HepG2 (cell line): ENCODE measurements around the gene EEIG1. TPM values are rescaled to one million over a fixed set of nuclear protein-coding genes. Genes with fewer than 3 reads are reported as not detected.
A peak's percentile ranks its signal among the peaks of the same experiment; 100 is the strongest.

Experiments
- CBFB ChIP-seq: sonication (generic); formaldehyde crosslinking; IDR thresholded peaks from 2 replicates; pipeline ENCODE4 v1.4.0; 2020; ENCODE audit warnings: missing genetic modification reagents
- FOXA3 ChIP-seq: IDR thresholded peaks from 2 replicates; pipeline ENCODE4 v1.6.1; 2016; ENCODE audit warnings: missing genetic modification reagents, missing compliant biosample characterization
- HNRNPL ChIP-seq: fragments of 200-400 bp; formaldehyde crosslinking; IDR thresholded peaks from 2 replicates; pipeline ENCODE4 v1.6.1; 2017; ENCODE audit warnings: mild to moderate bottlenecking, low read depth, low read length
- ISL2 ChIP-seq: sonication (generic); formaldehyde crosslinking; IDR thresholded peaks from 2 replicates; pipeline ENCODE4 v1.5.0; 2020; ENCODE audit warnings: missing genetic modification reagents
- KDM2A ChIP-seq: sonication (generic); formaldehyde crosslinking; IDR thresholded peaks from 2 replicates; pipeline ENCODE4 v1.4.0; 2020; ENCODE audit warnings: low read depth, missing genetic modification reagents, borderline replicate concordance
- MXI1 ChIP-seq: IDR thresholded peaks from 3 replicates; pipeline ENCODE4 v1.6.1; 2012; ENCODE audit warnings: low read depth, low read length, inconsistent platforms, borderline replicate concordance
- SAP130 ChIP-seq: IDR thresholded peaks from 2 replicates; pipeline ENCODE4 v1.6.1; 2016; ENCODE audit warnings: low read depth
- SMC3 ChIP-seq: IDR thresholded peaks from 2 replicates; pipeline ENCODE4 v1.6.1; 2011; ENCODE audit warnings: low read length, improper control_type of control experiment
- SNAI1 ChIP-seq: sonication (generic); formaldehyde crosslinking; IDR thresholded peaks from 2 replicates; pipeline ENCODE4 v1.5.0; 2020; ENCODE audit warnings: mild to moderate bottlenecking, missing genetic modification reagents, borderline replicate concordance
- SP1 ChIP-seq, 2 experiments: fragments of 450-650 bp in 1 of 2; sonication (generic) in 1 of 2; formaldehyde crosslinking in 1 of 2; IDR thresholded peaks; 2 replicates each; pipeline versions ENCODE4 v1.4.0 to v1.6.1; 2016 to 2020; ENCODE audit warnings: missing genetic modification reagents in 1 of 2
- STAG1 ChIP-seq: sonication (generic); formaldehyde crosslinking; IDR thresholded peaks from 2 replicates; pipeline ENCODE4 v1.4.0; 2020; ENCODE audit warnings: missing genetic modification reagents
- STAT5B ChIP-seq: sonication (generic); formaldehyde crosslinking; IDR thresholded peaks from 2 replicates; pipeline ENCODE4 v1.4.0; 2020; ENCODE audit warnings: missing genetic modification reagents
- THAP11 ChIP-seq: IDR thresholded peaks from 2 replicates; pipeline ENCODE4 v1.6.1; 2016; ENCODE audit warnings: missing biosample characterization, missing genetic modification reagents
- XRCC5 ChIP-seq: fragments of 200-400 bp; formaldehyde crosslinking; optimal IDR thresholded peaks from 2 replicates; pipeline ENCODE3; 2017; ENCODE audit warnings: mild to moderate bottlenecking, low read length
- ZC3H13 ChIP-seq: sonication (generic); formaldehyde crosslinking; IDR thresholded peaks from 2 replicates; pipeline ENCODE4 v1.8.1; 2023; ENCODE audit warnings: mild to moderate bottlenecking, missing genetic modification reagents, moderate library complexity
- ZNF24 ChIP-seq: fragments of 450-650 bp; IDR thresholded peaks from 2 replicates; pipeline ENCODE4 v1.6.1; 2017; ENCODE audit warnings: antibody characterized with exemption, mild to moderate bottlenecking
- ZNF567 ChIP-seq: sonication (generic); formaldehyde crosslinking; IDR thresholded peaks from 2 replicates; pipeline ENCODE4 v1.8.1; 2023; ENCODE audit warnings: mild to moderate bottlenecking, missing genetic modification reagents, borderline replicate concordance
- ZNF891 ChIP-seq: sonication (generic); formaldehyde crosslinking; IDR thresholded peaks from 2 replicates; pipeline ENCODE4 v1.5.0; 2020; ENCODE audit warnings: mild to moderate bottlenecking, missing genetic modification reagents
- polyA plus RNA-seq, 8 experiments: library from polyadenylated mRNA; depleted of rRNA in 3 of 8; stranded (reverse) in 7 of 8; unstranded in 1 of 8; fragments of >200 nt; fragmentation: Illumina TruSeq in 4 of 8; extraction: Trizol in 4 of 8; gene quantifications; 2 replicates each; pipeline versions ENCODE4 v1.2.1 to v1.2.3, GENCODE V29; 2011 to 2016; ENCODE audit warnings: low read depth in 4 of 8, missing spikeins in 1 of 8, mixed read lengths in 1 of 8; ENCODE audit not compliant: insufficient read depth in 1 of 8
- total RNA-seq, 5 experiments: library from RNA; depleted of rRNA; stranded (reverse); fragments of >200 nt; fragmentation: Illumina TruSeq; extraction: Trizol; gene quantifications; 2 replicates each; pipeline ENCODE4 v1.2.3, GENCODE V29; 2016; ENCODE audit warnings: low read depth in 1 of 5
- TF ChIP-seq, protein P1 (sequence below): sonication (generic); formaldehyde crosslinking; IDR thresholded peaks from 2 replicates; pipeline ENCODE4 v1.5.0; 2020; ENCODE audit warnings: mild to moderate bottlenecking, missing genetic modification reagents
- TF ChIP-seq, protein P2 (sequence below): IDR thresholded peaks from 2 replicates; pipeline ENCODE4 v1.6.1; 2012; ENCODE audit warnings: low read length, improper control_type of control experiment
- TF ChIP-seq, protein P3 (sequence below): sonication (generic); formaldehyde crosslinking; IDR thresholded peaks from 2 replicates; pipeline ENCODE4 v1.4.0; 2020; ENCODE audit warnings: missing genetic modification reagents
- TF ChIP-seq, protein P4 (sequence below): sonication (generic); formaldehyde crosslinking; IDR thresholded peaks from 2 replicates; pipeline ENCODE4 v1.5.0; 2020; ENCODE audit warnings: mild to moderate bottlenecking, missing genetic modification reagents

Gene EEIG1
- total and polyA plus RNA-seq, 2 of the 13 experiments (the other 11 are each of a cell fraction or from before 2014, with no cell fraction given): 16.6 to 25.2 TPM

DNA sequence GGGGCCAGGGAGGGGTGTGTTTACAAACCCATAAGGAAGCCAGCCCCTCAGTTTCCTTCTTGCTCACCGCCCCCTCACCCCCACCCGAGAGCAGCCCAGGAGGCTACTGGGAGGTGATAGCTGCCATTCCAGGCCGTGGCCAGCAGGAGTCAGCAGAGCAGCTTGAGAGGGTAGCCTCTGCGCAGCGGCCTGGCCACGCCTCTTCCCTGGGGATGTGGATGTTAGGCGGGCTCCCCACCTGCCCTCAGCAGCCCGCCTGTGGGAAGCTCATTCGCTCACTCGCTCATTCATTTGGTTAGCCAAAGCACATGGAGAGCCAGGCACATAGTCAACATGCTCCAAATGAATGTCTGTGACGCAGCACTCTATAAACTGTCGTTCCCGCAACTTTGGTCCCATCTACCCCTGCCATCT lies 37.1 kb downstream of the EEIG1 start (continued):
- TF ChIP-seq, protein P1, sequence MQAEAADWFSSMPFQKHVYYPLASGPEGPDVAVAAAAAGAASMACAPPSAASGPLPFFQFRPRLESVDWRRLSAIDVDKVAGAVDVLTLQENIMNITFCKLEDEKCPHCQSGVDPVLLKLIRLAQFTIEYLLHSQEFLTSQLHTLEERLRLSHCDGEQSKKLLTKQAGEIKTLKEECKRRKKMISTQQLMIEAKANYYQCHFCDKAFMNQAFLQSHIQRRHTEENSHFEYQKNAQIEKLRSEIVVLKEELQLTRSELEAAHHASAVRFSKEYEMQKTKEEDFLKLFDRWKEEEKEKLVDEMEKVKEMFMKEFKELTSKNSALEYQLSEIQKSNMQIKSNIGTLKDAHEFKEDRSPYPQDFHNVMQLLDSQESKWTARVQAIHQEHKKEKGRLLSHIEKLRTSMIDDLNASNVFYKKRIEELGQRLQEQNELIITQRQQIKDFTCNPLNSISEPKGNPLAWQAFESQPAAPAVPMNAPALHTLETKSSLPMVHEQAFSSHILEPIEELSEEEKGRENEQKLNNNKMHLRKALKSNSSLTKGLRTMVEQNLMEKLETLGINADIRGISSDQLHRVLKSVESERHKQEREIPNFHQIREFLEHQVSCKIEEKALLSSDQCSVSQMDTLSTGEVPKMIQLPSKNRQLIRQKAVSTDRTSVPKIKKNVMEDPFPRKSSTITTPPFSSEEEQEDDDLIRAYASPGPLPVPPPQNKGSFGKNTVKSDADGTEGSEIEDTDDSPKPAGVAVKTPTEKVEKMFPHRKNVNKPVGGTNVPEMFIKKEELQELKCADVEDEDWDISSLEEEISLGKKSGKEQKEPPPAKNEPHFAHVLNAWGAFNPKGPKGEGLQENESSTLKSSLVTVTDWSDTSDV (CRISPR knock-in tag): no peak
- TF ChIP-seq, protein P2, sequence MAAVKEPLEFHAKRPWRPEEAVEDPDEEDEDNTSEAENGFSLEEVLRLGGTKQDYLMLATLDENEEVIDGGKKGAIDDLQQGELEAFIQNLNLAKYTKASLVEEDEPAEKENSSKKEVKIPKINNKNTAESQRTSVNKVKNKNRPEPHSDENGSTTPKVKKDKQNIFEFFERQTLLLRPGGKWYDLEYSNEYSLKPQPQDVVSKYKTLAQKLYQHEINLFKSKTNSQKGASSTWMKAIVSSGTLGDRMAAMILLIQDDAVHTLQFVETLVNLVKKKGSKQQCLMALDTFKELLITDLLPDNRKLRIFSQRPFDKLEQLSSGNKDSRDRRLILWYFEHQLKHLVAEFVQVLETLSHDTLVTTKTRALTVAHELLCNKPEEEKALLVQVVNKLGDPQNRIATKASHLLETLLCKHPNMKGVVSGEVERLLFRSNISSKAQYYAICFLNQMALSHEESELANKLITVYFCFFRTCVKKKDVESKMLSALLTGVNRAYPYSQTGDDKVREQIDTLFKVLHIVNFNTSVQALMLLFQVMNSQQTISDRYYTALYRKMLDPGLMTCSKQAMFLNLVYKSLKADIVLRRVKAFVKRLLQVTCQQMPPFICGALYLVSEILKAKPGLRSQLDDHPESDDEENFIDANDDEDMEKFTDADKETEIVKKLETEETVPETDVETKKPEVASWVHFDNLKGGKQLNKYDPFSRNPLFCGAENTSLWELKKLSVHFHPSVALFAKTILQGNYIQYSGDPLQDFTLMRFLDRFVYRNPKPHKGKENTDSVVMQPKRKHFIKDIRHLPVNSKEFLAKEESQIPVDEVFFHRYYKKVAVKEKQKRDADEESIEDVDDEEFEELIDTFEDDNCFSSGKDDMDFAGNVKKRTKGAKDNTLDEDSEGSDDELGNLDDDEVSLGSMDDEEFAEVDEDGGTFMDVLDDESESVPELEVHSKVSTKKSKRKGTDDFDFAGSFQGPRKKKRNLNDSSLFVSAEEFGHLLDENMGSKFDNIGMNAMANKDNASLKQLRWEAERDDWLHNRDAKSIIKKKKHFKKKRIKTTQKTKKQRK: no peak
- TF ChIP-seq ZNF24 (no peak), ZNF567 (CRISPR knock-in tag) (no peak), STAG1 (CRISPR knock-in tag) (peak; percentile 89), FOXA3 (CRISPR knock-in tag) (no peak), MXI1 (peak; percentile 30; the same call in 1 of the 3 replicates), ISL2 (no peak), XRCC5 (peak; percentile 87), SP1 (IDR thresholded peaks at IDR 0.05) (no peak), SP1 (CRISPR knock-in tag; IDR thresholded peaks at IDR 0.05) (peak; percentile 63; the same call in 1 of the 2 replicates), CBFB (CRISPR knock-in tag) (peak; percentile 49; the same call in 1 of the 2 replicates), THAP11 (CRISPR knock-in tag) (no peak), ZC3H13 (no peak), SAP130 (CRISPR knock-in tag) (peak; percentile 44; the same call in 1 of the 2 replicates), HNRNPL (0 out of 2 replicates have a peak, but pooled peaks have one; percentile 38), SMC3 (peak; percentile 47; the same call in 1 of the 2 replicates), STAT5B (CRISPR knock-in tag) (no peak), KDM2A (CRISPR knock-in tag) (peak; percentile 45; the same call in 1 of the 2 replicates), SNAI1 (no peak), ZNF891 (CRISPR knock-in tag) (no peak)
- TF ChIP-seq, protein P3, sequence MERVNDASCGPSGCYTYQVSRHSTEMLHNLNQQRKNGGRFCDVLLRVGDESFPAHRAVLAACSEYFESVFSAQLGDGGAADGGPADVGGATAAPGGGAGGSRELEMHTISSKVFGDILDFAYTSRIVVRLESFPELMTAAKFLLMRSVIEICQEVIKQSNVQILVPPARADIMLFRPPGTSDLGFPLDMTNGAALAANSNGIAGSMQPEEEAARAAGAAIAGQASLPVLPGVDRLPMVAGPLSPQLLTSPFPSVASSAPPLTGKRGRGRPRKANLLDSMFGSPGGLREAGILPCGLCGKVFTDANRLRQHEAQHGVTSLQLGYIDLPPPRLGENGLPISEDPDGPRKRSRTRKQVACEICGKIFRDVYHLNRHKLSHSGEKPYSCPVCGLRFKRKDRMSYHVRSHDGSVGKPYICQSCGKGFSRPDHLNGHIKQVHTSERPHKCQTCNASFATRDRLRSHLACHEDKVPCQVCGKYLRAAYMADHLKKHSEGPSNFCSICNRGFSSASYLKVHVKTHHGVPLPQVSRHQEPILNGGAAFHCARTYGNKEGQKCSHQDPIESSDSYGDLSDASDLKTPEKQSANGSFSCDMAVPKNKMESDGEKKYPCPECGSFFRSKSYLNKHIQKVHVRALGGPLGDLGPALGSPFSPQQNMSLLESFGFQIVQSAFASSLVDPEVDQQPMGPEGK: peak; percentile 71
- TF ChIP-seq, protein P4, sequence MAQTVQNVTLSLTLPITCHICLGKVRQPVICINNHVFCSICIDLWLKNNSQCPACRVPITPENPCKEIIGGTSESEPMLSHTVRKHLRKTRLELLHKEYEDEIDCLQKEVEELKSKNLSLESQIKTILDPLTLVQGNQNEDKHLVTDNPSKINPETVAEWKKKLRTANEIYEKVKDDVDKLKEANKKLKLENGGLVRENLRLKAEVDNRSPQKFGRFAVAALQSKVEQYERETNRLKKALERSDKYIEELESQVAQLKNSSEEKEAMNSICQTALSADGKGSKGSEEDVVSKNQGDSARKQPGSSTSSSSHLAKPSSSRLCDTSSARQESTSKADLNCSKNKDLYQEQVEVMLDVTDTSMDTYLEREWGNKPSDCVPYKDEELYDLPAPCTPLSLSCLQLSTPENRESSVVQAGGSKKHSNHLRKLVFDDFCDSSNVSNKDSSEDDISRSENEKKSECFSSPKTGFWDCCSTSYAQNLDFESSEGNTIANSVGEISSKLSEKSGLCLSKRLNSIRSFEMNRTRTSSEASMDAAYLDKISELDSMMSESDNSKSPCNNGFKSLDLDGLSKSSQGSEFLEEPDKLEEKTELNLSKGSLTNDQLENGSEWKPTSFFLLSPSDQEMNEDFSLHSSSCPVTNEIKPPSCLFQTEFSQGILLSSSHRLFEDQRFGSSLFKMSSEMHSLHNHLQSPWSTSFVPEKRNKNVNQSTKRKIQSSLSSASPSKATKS (CRISPR knock-in tag): no peak
